Neural progenitor cell (in vitro differentiated cells): ENCODE results near the gene TBC1D20.

Experiments
- EZH2phosphoT487 ChIP-seq: fragments of 200-600 bp; sonication (generic); IDR thresholded peaks from 2 replicates; pipeline ENCODE4 v1.6.1; 2017; ENCODE audit warnings: antibody characterized with exemption
- TF ChIP-seq, protein P1 (sequence below): fragments of 200-600 bp; sonication (generic); IDR thresholded peaks from 2 replicates; pipeline ENCODE4 v1.5.1; 2017; ENCODE audit warnings: antibody characterized with exemption, mild to moderate bottlenecking

DNA sequence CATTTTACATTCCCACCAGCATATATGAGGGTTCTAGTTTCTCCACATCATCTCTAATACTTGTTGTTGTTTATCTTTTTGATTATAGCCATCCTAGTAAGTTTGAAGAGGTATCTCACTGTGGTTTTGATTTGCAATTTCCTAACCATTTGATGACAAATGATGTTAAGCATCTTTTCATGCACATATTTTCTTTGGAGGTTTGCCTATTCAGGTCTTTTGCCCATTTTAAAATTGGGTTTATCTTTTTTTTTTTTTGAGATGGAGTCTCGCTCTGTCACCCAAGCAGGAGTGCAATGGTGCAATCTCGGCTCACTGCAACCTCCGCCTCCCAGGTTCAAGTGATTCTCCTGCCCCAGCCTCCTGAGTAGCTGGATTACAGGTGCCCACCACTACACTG is 50.3 kb downstream of the TBC1D20 start:
- TF ChIP-seq, protein P1, sequence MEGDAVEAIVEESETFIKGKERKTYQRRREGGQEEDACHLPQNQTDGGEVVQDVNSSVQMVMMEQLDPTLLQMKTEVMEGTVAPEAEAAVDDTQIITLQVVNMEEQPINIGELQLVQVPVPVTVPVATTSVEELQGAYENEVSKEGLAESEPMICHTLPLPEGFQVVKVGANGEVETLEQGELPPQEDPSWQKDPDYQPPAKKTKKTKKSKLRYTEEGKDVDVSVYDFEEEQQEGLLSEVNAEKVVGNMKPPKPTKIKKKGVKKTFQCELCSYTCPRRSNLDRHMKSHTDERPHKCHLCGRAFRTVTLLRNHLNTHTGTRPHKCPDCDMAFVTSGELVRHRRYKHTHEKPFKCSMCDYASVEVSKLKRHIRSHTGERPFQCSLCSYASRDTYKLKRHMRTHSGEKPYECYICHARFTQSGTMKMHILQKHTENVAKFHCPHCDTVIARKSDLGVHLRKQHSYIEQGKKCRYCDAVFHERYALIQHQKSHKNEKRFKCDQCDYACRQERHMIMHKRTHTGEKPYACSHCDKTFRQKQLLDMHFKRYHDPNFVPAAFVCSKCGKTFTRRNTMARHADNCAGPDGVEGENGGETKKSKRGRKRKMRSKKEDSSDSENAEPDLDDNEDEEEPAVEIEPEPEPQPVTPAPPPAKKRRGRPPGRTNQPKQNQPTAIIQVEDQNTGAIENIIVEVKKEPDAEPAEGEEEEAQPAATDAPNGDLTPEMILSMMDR: no peak
- no peak for TF ChIP-seq EZH2phosphoT487
